ENCODE data around the gene TSPAN33. TPM values are rescaled to one million over a fixed set of nuclear protein-coding genes. Genes with fewer than 3 reads are reported as not detected.
"Not testable (repeated sequence)": the region's sequence is repeated elsewhere in the genome, so short reads cannot be mapped to it uniquely, and the experiment has no call there.

The TSPAN33 gene
- total and polyA plus RNA-seq, 2 experiments from 2014 or later = 10.0 to 14.9 TPM

- Histone ChIP-seq H3K9me3 (ENCODE audit: low read depth) (no peaks in the 10 kb centered on the region), H3K4me1 (ENCODE audit: low read depth) (peaks cover 3% of the 10 kb centered on the region), H3K27me3 (no peaks in the 10 kb centered on the region), H3K4me3 (no peak overlapping the region), H3K27ac (no peak overlapping the region), H3K36me3 (peaks cover 29% of the 10 kb centered on the region)
- no peak for DNase-seq (ENCODE audit: low read depth in 1 of 2, low spot score in 1 of 2)
- TF ChIP-seq, protein P1, sequence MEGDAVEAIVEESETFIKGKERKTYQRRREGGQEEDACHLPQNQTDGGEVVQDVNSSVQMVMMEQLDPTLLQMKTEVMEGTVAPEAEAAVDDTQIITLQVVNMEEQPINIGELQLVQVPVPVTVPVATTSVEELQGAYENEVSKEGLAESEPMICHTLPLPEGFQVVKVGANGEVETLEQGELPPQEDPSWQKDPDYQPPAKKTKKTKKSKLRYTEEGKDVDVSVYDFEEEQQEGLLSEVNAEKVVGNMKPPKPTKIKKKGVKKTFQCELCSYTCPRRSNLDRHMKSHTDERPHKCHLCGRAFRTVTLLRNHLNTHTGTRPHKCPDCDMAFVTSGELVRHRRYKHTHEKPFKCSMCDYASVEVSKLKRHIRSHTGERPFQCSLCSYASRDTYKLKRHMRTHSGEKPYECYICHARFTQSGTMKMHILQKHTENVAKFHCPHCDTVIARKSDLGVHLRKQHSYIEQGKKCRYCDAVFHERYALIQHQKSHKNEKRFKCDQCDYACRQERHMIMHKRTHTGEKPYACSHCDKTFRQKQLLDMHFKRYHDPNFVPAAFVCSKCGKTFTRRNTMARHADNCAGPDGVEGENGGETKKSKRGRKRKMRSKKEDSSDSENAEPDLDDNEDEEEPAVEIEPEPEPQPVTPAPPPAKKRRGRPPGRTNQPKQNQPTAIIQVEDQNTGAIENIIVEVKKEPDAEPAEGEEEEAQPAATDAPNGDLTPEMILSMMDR (IDR thresholded peaks at IDR 0.05; ENCODE audit: low read depth, low read length) = no peak
These were observed 69.3 kb downstream of the TSPAN33 start for GRCh38 chr7:129213828-129214227.

DNA sequence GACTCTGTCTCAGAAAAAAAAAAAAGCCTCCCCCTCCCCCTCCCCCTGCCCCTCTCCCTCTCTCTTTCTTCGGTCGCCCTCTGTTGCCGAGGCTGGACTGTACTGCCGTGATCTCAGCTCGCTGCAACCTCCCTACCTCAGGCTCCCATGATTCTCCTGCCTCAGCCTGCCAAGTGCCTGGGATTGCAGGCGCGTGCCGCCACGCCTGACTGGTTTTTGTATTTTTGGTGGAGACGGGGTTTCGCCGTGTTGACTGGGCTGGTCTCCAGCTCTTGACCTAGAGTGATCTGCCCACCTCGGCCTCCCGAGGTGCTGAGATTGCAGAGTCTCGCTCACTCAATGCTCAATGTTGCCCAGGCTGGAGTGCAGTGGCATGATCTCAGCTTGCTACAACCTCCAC, 71.2 kb downstream of the TSPAN33 start:
- not testable (repeated sequence) for H3K27me3 ChIP-seq; H3K9me3 ChIP-seq (ENCODE audit: low read depth); H3K27ac ChIP-seq; H3K4me3 ChIP-seq; H3K4me1 ChIP-seq (ENCODE audit: low read depth); DNase-seq (ENCODE audit: low read depth in 1 of 2, low spot score in 1 of 2)
- peaks cover 19% of the 10 kb centered on the region for H3K36me3 ChIP-seq

DNA sequence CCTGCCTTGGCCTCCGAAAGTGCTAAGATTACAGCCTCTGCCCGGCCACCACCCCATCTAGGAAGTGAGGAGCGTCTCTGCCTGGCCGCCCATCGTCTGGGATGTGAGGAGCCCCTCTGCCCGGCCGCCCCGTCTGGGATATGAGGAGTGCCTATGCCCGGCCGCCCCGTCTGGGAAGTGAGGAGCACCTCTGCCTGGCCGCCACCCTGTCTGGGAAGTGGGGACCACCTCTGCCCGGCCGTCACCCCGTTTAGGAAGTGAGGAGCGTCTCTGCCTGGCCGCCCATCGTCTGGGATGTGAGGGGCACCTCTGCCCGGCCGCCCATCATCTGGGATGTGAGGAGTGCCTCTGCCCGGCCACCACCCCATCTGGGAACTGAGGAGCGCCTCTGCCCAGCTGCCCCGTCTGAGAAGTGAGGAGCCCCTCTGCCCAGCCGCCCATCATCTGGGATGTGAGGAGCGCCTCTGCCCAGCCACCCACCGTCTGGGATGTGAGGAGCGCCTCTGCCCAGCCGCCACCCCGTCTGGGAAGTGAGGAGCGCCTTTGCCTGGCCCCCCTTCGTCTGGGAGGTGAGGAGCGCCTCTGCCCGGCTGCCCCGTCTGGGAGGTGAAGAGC, 71.7 kb downstream of the TSPAN33 start:
- not testable (repeated sequence) for H3K4me1 ChIP-seq (ENCODE audit: low read depth); H3K27ac ChIP-seq; H3K4me3 ChIP-seq; H3K27me3 ChIP-seq; H3K9me3 ChIP-seq (ENCODE audit: low read depth); DNase-seq (ENCODE audit: low read depth in 1 of 2, low spot score in 1 of 2)
- peaks cover 14% of the 10 kb centered on the region for H3K36me3 ChIP-seq

DNA sequence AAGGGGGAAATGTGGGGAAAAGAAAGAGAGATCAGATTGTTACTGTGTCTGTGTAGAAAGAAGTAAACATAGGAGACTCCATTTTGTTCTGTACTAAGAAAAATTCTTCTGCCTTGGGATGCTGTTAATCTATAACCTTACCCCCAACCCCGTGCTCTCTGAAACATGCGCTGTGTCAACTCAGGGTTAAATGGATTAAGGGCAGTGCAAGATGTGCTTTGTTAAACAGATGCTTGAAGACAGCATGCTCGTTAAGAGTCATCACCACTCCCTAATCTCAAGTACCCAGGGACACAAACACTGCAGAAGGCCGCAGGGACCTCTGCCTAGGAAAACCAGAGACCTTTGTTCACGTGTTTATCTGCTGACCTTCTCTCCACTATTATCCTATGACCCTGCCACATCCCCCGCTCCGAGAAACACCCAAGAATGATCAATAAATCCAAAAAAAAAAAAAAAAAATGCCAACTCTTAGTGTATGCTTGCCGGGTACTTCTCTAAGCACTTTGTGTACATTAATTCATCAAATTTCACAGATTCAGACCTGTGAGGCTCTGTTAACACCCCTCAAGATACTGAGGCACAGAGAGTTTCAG, 72.4 kb downstream of the TSPAN33 start:
- H3K27ac ChIP-seq; H3K4me3 ChIP-seq; DNase-seq (ENCODE audit: low read depth in 1 of 2, low spot score in 1 of 2); H3K9me3 ChIP-seq (ENCODE audit: low read depth); H3K36me3 ChIP-seq; H3K4me1 ChIP-seq (ENCODE audit: low read depth); H3K27me3 ChIP-seq: not testable (repeated sequence)

- no peaks in the 10 kb centered on the region for H3K9me3 ChIP-seq (ENCODE audit: low read depth)
- DNase-seq (ENCODE audit: low read depth in 1 of 2, low spot score in 1 of 2) = peak; percentile 87 to 90
- H3K4me1 ChIP-seq (ENCODE audit: low read depth) = peaks cover 3% of the 10 kb centered on the region
- H3K27ac ChIP-seq = no peak overlapping the region
- H3K36me3 ChIP-seq = no peaks in the 10 kb centered on the region
- TF ChIP-seq, protein P1 (IDR thresholded peaks at IDR 0.05; ENCODE audit: low read depth, low read length) = peak; percentile 84
- H3K4me3 ChIP-seq = no peak overlapping the region
- H3K27me3 ChIP-seq = no peaks in the 10 kb centered on the region
These were observed 74.1 kb downstream of the TSPAN33 start for GRCh38 chr7:129218514-129219062.

DNA sequence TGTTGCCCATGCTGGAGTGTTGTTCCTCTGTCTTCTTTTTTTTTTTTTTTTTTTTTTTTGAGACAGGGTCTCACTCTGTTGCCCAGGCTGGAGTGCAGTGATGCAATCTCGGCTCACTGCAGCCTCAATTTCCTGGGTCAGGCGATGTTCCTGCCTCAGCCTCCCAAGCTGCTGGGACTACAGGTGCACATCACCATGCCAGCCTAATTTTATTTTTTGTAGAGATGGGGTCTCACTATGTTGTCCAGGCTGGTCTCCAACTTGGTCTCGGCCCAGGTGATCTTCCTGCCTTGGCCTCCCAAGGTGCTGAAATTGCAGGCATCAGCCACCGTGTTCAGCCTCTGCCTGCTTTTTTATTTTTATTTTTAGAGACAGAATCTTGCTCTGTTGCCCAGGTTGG, 74.7 kb downstream of the TSPAN33 start:
- H3K9me3 ChIP-seq (ENCODE audit: low read depth); H3K27ac ChIP-seq; H3K36me3 ChIP-seq; H3K4me3 ChIP-seq; DNase-seq (ENCODE audit: low read depth in 1 of 2, low spot score in 1 of 2); H3K4me1 ChIP-seq (ENCODE audit: low read depth); H3K27me3 ChIP-seq: not testable (repeated sequence)

Other genes with a start within 250 kb of the TSPAN33 start
- 0.49 and 1.2 TPM in 2 replicates for gene KCP, start 234.0 kb upstream of the TSPAN33 start, total RNA-seq
- gene KCP, start 234.0 kb upstream of the TSPAN33 start, polyA plus RNA-seq = 1.6 TPM in 2 replicates
- gene IRF5, start 206.8 kb upstream of the TSPAN33 start, total RNA-seq = not detected in 2 replicates
- gene IRF5, start 206.8 kb upstream of the TSPAN33 start, polyA plus RNA-seq = not detected in 2 replicates
- gene TNPO3, start 89.6 kb upstream of the TSPAN33 start, total RNA-seq = 26.9 and 31.1 TPM in 2 replicates
- gene TNPO3, start 89.6 kb upstream of the TSPAN33 start, polyA plus RNA-seq = 21.8 and 32.1 TPM in 2 replicates
- gene SMO, start 43.9 kb downstream of the TSPAN33 start, total RNA-seq = 66.7 and 82.9 TPM in 2 replicates
- 35.0 and 41.3 TPM in 2 replicates for gene SMO, start 43.9 kb downstream of the TSPAN33 start, polyA plus RNA-seq
- gene AHCYL2, start 80.3 kb downstream of the TSPAN33 start, total RNA-seq = 26.1 and 30.8 TPM in 2 replicates
- gene AHCYL2, start 80.3 kb downstream of the TSPAN33 start, polyA plus RNA-seq = 25.5 and 28.5 TPM in 2 replicates

Measured in cardiac muscle cell (in vitro differentiated cells and primary cell).